ENCODE results near the gene PLCB2. TPM values are rescaled to one million over a fixed set of nuclear protein-coding genes. Genes with fewer than 3 reads are reported as not detected.

The PLCB2 gene
- total RNA-seq, 1 donor from 2014 or later, result 0.56 TPM

- no peak overlapping the region for H3K27ac Mint-ChIP-seq
- peaks cover 34% of the 10 kb centered on the region for H3K27me3 ChIP-seq
- no peaks in the 10 kb centered on the region for H4K20me1 ChIP-seq (ENCODE audit: low read depth)
- no peaks in the 10 kb centered on the region for H3K79me2 ChIP-seq (ENCODE audit: low read depth)
- H3K4me2 ChIP-seq, result no peak overlapping the region
- H3K9me3 ChIP-seq (ENCODE audit: low read depth), result no peaks in the 10 kb centered on the region
- H2AFZ ChIP-seq (replicated peaks), result no peak overlapping the region
- no peak overlapping the region for H3K4me3 Mint-ChIP-seq
- H3K4me1 Mint-ChIP-seq, result peaks cover 26% of the 10 kb centered on the region
- H3K27me3 Mint-ChIP-seq (ENCODE audit: insufficient read depth, low read depth), result peaks cover 21% of the 10 kb centered on the region
- no peak for TF ChIP-seq EZH2phosphoT487 (IDR thresholded peaks at IDR 0.05)
- TF ChIP-seq EZH2 (IDR thresholded peaks at IDR 0.05), result no peak
- TF ChIP-seq CTCF (IDR thresholded peaks at IDR 0.05), result no peak
- DNase-seq (ENCODE audit: low spot score), result no peak
- H3K9me3 Mint-ChIP-seq, result no peaks in the 10 kb centered on the region
- H3K4me1 ChIP-seq, result peaks cover 8% of the 10 kb centered on the region
- H3K4me3 ChIP-seq, result no peak overlapping the region
- no peak overlapping the region for H3K9ac ChIP-seq
- H3K36me3 Mint-ChIP-seq, result no peaks in the 10 kb centered on the region
- no peaks in the 10 kb centered on the region for H3K36me3 ChIP-seq
- no peak overlapping the region for H3K27ac ChIP-seq
- peaks cover 8% of the 10 kb centered on the region for H3F3A ChIP-seq (ENCODE audit: low read depth)
These were observed 59.5 kb downstream of the PLCB2 start for GRCh38 chr15:40248006-40248783.

GRCh38 chr15:40247406-40247971 is 60.2 kb downstream of the PLCB2 start:
- H2AFZ ChIP-seq (replicated peaks), result no peak overlapping the region
- H3K36me3 ChIP-seq, result no peaks in the 10 kb centered on the region
- peaks cover 8% of the 10 kb centered on the region for H3F3A ChIP-seq (ENCODE audit: low read depth)
- H3K27me3 ChIP-seq, result peaks cover 27% of the 10 kb centered on the region
- no peak overlapping the region for H3K4me2 ChIP-seq
- no peaks in the 10 kb centered on the region for H3K9me3 Mint-ChIP-seq
- DNase-seq (ENCODE audit: low spot score), result no peak
- H3K4me1 Mint-ChIP-seq, result peaks cover 24% of the 10 kb centered on the region
- H3K4me1 ChIP-seq, result peaks cover 5% of the 10 kb centered on the region
- no peak overlapping the region for H3K4me3 ChIP-seq
- H3K4me3 Mint-ChIP-seq, result no peak overlapping the region
- H3K27me3 Mint-ChIP-seq (ENCODE audit: insufficient read depth, low read depth), result peaks cover 18% of the 10 kb centered on the region
- H3K27ac Mint-ChIP-seq, result no peak overlapping the region
- no peaks in the 10 kb centered on the region for H3K36me3 Mint-ChIP-seq
- H4K20me1 ChIP-seq (ENCODE audit: low read depth), result no peaks in the 10 kb centered on the region
- no peaks in the 10 kb centered on the region for H3K79me2 ChIP-seq (ENCODE audit: low read depth)
- H3K27ac ChIP-seq, result no peak overlapping the region
- no peaks in the 10 kb centered on the region for H3K9me3 ChIP-seq (ENCODE audit: low read depth)
- H3K9ac ChIP-seq, result no peak overlapping the region
- no peak for TF ChIP-seq EZH2 (IDR thresholded peaks at IDR 0.05)
- no peak for TF ChIP-seq EZH2phosphoT487 (IDR thresholded peaks at IDR 0.05)
- TF ChIP-seq CTCF (IDR thresholded peaks at IDR 0.05), result no peak

GRCh38 chr15:40246496-40247280 is 61.0 kb downstream of the PLCB2 start:
- Mint-ChIP-seq H3K36me3 (no peaks in the 10 kb centered on the region), H3K27me3 (ENCODE audit: insufficient read depth, low read depth) (peaks cover 15% of the 10 kb centered on the region), H3K4me1 (peaks cover 24% of the 10 kb centered on the region), H3K27ac (no peak overlapping the region), H3K4me3 (no peak overlapping the region), H3K9me3 (no peaks in the 10 kb centered on the region)
- Histone ChIP-seq H3K4me2 (no peak overlapping the region), H3K4me3 (no peak overlapping the region), H4K20me1 (ENCODE audit: low read depth) (no peaks in the 10 kb centered on the region), H3K9me3 (ENCODE audit: low read depth) (no peaks in the 10 kb centered on the region), H3K9ac (no peak overlapping the region), H3F3A (ENCODE audit: low read depth) (peaks cover 3% of the 10 kb centered on the region), H2AFZ (replicated peaks) (no peak overlapping the region), H3K4me1 (no peaks in the 10 kb centered on the region), H3K36me3 (no peaks in the 10 kb centered on the region), H3K27ac (no peak overlapping the region), H3K27me3 (peaks cover 19% of the 10 kb centered on the region), H3K79me2 (ENCODE audit: low read depth) (no peaks in the 10 kb centered on the region)
- no peak for DNase-seq (ENCODE audit: low spot score)
- TF ChIP-seq EZH2phosphoT487 (IDR thresholded peaks at IDR 0.05) (no peak), CTCF (IDR thresholded peaks at IDR 0.05) (no peak), EZH2 (IDR thresholded peaks at IDR 0.05) (no peak)

Measured in neural progenitor cell (in vitro differentiated cells).